Measurements from ENCODE around the gene APBB2.

- TF ChIP-seq POLR2A (IDR thresholded peaks at IDR 0.05): no peak
- TF ChIP-seq POLR2AphosphoS5 (IDR thresholded peaks at IDR 0.05): no peak
- TF ChIP-seq CTCF (IDR thresholded peaks at IDR 0.05): no peak
- TF ChIP-seq EP300 (IDR thresholded peaks at IDR 0.05): no peak
Measured at GRCh38 chr4:40811956-40812355, 402.4 kb downstream of the APBB2 start.
